Measurements from ENCODE around the gene PTPRM. TPM values are rescaled to one million over a fixed set of nuclear protein-coding genes. Genes with fewer than 3 reads are reported as not detected.
A peak's percentile ranks its signal among the peaks of the same experiment; 100 is the strongest.

Gene PTPRM
- total RNA-seq, 4 donors from 2014 or later = 81.5 to 98.9 (median 86.8) TPM

DNA sequence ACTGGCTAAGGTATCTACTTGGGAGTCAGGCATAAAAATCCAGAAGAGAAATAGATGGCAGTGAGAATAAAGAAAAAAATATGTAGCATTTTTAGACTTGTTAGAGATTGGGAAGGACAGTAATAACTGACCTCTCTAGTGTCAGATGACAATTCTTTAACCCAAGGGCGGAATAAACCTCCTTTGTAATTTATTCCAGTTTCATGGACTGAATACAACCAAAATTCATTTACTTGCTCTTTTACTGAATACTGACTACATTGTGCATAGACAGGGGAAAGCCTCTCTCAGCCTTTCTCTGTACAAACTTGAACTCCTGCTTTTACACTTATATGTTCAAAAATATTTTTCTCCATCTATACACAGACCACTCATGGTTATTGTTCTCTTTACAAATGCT is 566.8 kb downstream of the PTPRM start:
- no peak for TF ChIP-seq EP300 (IDR thresholded peaks at IDR 0.05)
- TF ChIP-seq, protein P1, sequence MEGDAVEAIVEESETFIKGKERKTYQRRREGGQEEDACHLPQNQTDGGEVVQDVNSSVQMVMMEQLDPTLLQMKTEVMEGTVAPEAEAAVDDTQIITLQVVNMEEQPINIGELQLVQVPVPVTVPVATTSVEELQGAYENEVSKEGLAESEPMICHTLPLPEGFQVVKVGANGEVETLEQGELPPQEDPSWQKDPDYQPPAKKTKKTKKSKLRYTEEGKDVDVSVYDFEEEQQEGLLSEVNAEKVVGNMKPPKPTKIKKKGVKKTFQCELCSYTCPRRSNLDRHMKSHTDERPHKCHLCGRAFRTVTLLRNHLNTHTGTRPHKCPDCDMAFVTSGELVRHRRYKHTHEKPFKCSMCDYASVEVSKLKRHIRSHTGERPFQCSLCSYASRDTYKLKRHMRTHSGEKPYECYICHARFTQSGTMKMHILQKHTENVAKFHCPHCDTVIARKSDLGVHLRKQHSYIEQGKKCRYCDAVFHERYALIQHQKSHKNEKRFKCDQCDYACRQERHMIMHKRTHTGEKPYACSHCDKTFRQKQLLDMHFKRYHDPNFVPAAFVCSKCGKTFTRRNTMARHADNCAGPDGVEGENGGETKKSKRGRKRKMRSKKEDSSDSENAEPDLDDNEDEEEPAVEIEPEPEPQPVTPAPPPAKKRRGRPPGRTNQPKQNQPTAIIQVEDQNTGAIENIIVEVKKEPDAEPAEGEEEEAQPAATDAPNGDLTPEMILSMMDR (IDR thresholded peaks at IDR 0.05) = no peak
- H3K9me3 ChIP-seq = no peaks in the 10 kb centered on the region
- H3K36me3 ChIP-seq = no peaks in the 10 kb centered on the region
- H3K4me1 ChIP-seq = peaks cover 0 to 5% (median 0%) of the 10 kb centered on the region in 3 donors
- no peak overlapping the region for H3K4me3 ChIP-seq
- H3K27ac ChIP-seq = no peak overlapping the region
- 58 to 82% methylated on average over 1 of the region's 1 CpG for WGBS, 2 donors (ENCODE audit: low coverage in 1 of 2)
- H3K27me3 ChIP-seq = no peaks in the 10 kb centered on the region
- no peak for ATAC-seq

- WGBS, 2 donors (ENCODE audit: low coverage in 1 of 2) = 44 to 47% methylated on average over 6 to 9 of the region's 10 CpGs
- Histone ChIP-seq H3K9me3 (no peaks in the 10 kb centered on the region), H3K36me3 (peaks cover 0 to 8% of the 10 kb centered on the region in 2 donors), H3K27ac (peak overlapping the region in 2 of 4 donors; percentile 5 to 47), H3K27me3 (no peaks in the 10 kb centered on the region), H3K4me3 (no peak overlapping the region), H3K4me1 (peaks cover 0 to 27% (median 4%) of the 10 kb centered on the region in 3 donors)
- ATAC-seq = no peak
- TF ChIP-seq, protein P1 (IDR thresholded peaks at IDR 0.05) = no peak
- TF ChIP-seq POLR2A (IDR thresholded peaks at IDR 0.05) (no peak), POLR2AphosphoS5 (IDR thresholded peaks at IDR 0.05) (no peak), EP300 (IDR thresholded peaks at IDR 0.05) (no peak)
These were observed 572.0 kb downstream of the PTPRM start for GRCh38 chr18:8139127-8139527.

DNA sequence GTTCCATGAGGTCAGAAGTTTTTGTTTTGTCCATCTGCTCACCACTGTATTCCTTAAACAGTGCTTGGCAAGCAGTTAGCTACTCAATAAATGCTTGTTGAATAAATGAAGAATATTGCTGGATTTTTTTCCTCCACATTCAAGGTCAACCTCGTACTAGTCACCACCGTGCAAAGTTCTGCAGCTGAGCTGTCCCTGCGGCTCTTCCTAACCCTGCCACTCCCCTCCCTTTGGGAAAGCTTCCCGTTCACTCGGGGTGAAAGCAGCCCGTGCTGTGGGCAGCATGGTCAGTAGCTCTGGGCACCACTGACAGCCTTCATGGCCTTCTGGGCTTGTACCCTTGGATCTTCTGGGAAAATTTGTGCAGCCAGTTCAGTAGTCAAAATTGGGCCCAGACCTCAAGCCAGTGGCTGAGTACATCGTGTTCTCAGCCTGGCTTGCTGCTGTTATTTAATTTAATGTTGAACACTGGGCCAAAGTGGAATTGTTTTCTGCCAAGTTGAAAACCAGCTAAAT is 572.8 kb downstream of the PTPRM start:
- H3K27me3 ChIP-seq = no peaks in the 10 kb centered on the region
- peak; percentile 37 for TF ChIP-seq POLR2AphosphoS5 (IDR thresholded peaks at IDR 0.05)
- TF ChIP-seq EP300 (IDR thresholded peaks at IDR 0.05) = no peak
- no peaks in the 10 kb centered on the region for H3K9me3 ChIP-seq
- H3K36me3 ChIP-seq = peaks cover 0 to 16% of the 10 kb centered on the region in 2 donors
- no peak overlapping the region for H3K4me3 ChIP-seq
- ATAC-seq = peak; percentile 65
- 65 to 80% methylated on average over 4 to 7 of the region's 7 CpGs for WGBS, 2 donors (ENCODE audit: low coverage in 1 of 2)
- peak overlapping the region in 3 of 4 donors; percentile 5 to 47 (median 28) for H3K27ac ChIP-seq
- peaks cover 0 to 27% (median 4%) of the 10 kb centered on the region in 3 donors for H3K4me1 ChIP-seq

DNA sequence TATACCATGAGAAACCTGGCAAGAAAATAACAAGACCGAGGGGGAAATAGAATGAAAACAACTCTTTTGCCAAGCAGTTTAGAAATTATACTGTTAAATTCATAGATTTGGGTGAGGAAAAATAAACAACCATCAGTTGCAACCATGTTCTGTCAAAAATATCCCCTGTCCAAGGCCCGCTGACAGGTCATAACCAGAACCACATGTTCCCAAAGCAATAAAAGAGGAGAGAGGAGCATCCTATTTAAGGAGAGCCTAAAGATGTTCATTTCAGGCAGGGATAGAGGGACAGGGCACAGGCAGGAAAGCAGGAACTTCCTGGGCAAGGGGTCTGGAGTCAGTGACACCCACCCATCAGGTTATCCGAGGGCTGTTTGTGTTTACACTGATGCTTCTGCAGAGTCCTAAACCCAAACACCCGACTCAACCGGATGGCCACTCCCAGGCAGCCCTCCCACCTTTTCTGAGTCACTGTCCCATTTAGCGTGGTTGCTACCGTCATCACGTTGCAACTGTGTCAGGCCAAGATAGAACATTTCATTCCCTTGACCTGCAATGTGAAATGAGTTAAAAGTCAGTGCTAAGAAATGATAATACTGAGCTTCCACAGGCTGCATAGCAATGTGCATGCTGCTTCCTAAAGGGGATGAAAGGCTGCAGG is 573.9 kb downstream of the PTPRM start:
- Histone ChIP-seq H3K36me3 (peaks cover 0 to 22% of the 10 kb centered on the region in 2 donors), H3K4me3 (no peak overlapping the region), H3K4me1 (peaks cover 0 to 27% (median 4%) of the 10 kb centered on the region in 3 donors), H3K27ac (peak overlapping the region in 3 of 4 donors; percentile 18 to 42 (median 28)), H3K9me3 (no peaks in the 10 kb centered on the region), H3K27me3 (no peaks in the 10 kb centered on the region)
- ATAC-seq = peak; percentile 73
- TF ChIP-seq POLR2A (IDR thresholded peaks at IDR 0.05) (no peak), EP300 (IDR thresholded peaks at IDR 0.05) (no peak), POLR2AphosphoS5 (IDR thresholded peaks at IDR 0.05) (peak; percentile 65)
- TF ChIP-seq, protein P1 (IDR thresholded peaks at IDR 0.05) = no peak
- 44 to 68% methylated on average over 2 to 7 of the region's 8 CpGs for WGBS, 2 donors (ENCODE audit: low coverage in 1 of 2)

DNA sequence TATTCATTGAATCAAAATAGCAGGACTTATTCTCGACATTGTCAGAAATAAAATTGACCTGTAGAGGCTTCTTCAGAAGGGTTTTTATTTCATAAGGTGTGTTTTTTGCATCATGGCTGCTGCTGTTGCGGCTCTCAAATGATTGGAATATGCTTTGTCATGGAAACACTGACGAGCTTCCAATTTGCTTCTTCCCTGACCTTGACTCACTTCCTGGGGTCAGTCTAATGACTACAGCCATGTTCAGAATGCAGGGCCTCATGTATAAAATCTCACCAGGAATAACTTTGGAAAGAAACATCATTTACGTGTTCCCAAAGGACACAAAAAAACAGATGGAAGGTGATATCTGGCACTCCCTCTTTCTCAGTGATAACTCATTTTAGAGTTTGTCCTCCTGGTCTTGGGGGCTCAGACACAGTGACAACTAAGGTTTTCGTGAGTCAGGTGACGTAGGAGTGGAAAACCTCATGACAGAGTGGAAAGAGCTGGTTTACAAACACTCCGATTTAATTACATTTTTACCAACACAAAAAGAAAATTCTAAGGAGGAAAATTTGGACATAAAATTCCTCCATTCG is 575.1 kb downstream of the PTPRM start:
- H3K9me3 ChIP-seq = no peaks in the 10 kb centered on the region
- H3K4me1 ChIP-seq = peaks cover 0 to 27% (median 4%) of the 10 kb centered on the region in 3 donors
- TF ChIP-seq POLR2AphosphoS5 (IDR thresholded peaks at IDR 0.05) = no peak
- no peak overlapping the region for H3K4me3 ChIP-seq
- H3K36me3 ChIP-seq = peaks cover 0 to 22% of the 10 kb centered on the region in 2 donors
- WGBS, 2 donors (ENCODE audit: low coverage in 1 of 2) = 75 to 78% methylated on average over 7 to 8 of the region's 8 CpGs
- H3K27me3 ChIP-seq = no peaks in the 10 kb centered on the region
- no peak for ATAC-seq
- H3K27ac ChIP-seq = no peak overlapping the region

Data from gastroesophageal sphincter (tissue), 4 donors.